SK-N-MC (cell line): ENCODE measurements around the gene USH2A.

Experiments
- EZH2 ChIP-seq: fragments of 200-600 bp; sonication (generic); IDR thresholded peaks from one replicate; pipeline ENCODE4 v1.6.1; 2017; ENCODE audit warnings: antibody characterized with exemption
- FOXP2 ChIP-seq: optimal IDR thresholded peaks from 2 replicates; pipeline ENCODE3; 2011; ENCODE audit warnings: mild to moderate bottlenecking, moderate library complexity; ENCODE audit not compliant: insufficient read depth; ENCODE audit errors: extremely low read length, control extremely low read depth
- POLR2AphosphoS5 ChIP-seq: IDR thresholded peaks from 2 replicates; pipeline ENCODE4 v1.6.1; 2012; ENCODE audit warnings: mild to moderate bottlenecking, low read depth, low read length, borderline replicate concordance

GRCh38 chr1:215899901-215900300 is 523.3 kb downstream of the USH2A start:
- TF ChIP-seq POLR2AphosphoS5 (no peak), EZH2 (no peak), FOXP2 (no peak)
